DOHH2 (cell line): ENCODE results near the gene EVC.

ENCODE experiments used
- H3F3A ChIP-seq: fragments of 200-600 bp; sonication (generic), shearing (Covaris generic); 2 replicates; pipeline ENCODE4 v1.6.0; 2016; ENCODE audit warnings: antibody characterized with exemption, mild to moderate bottlenecking; ENCODE audit not compliant: control insufficient read depth, insufficient read depth
- H3K27ac ChIP-seq: fragments of 200-600 bp; sonication (generic); 2 replicates; pipeline ENCODE4 v1.5.1; 2014; ENCODE audit warnings: low read depth, mild to moderate bottlenecking, low read length, moderate library complexity
- H3K27me3 ChIP-seq: fragments of 200-600 bp; sonication (generic); 2 replicates; pipeline ENCODE4 v1.6.1; 2014; ENCODE audit warnings: mild to moderate bottlenecking, low read length, mixed read lengths; ENCODE audit not compliant: control insufficient read depth
- H3K36me3 ChIP-seq: fragments of 200-600 bp; sonication (generic); 2 replicates; pipeline ENCODE4 v1.6.1; 2014; ENCODE audit warnings: mild to moderate bottlenecking, low read length, moderate library complexity, mixed read lengths; ENCODE audit not compliant: control insufficient read depth
- H3K4me1 ChIP-seq: fragments of 200-600 bp; sonication (generic); 2 replicates; pipeline ENCODE4 v1.6.1; 2014; ENCODE audit warnings: mild to moderate bottlenecking, low read length, mixed read lengths; ENCODE audit not compliant: control insufficient read depth
- H3K4me2 ChIP-seq: fragments of 200-600 bp; sonication (generic); 2 replicates; pipeline ENCODE4 v1.6.0; 2014; ENCODE audit warnings: mild to moderate bottlenecking, low read length, moderate library complexity
- H3K4me3 ChIP-seq: fragments of 200-600 bp; sonication (generic); 2 replicates; pipeline ENCODE4 v1.5.1; 2014; ENCODE audit warnings: mild to moderate bottlenecking, low read length, mixed read lengths
- H3K79me2 ChIP-seq: fragments of 200-600 bp; sonication (generic); 2 replicates; pipeline ENCODE4 v1.6.1; 2014; ENCODE audit warnings: mild to moderate bottlenecking, low read length, mixed read lengths; ENCODE audit not compliant: control insufficient read depth
- H3K9me2 ChIP-seq: fragments of 200-600 bp; sonication (generic); replicated peaks from 2 replicates; pipeline ENCODE4 v1.6.1; 2014; ENCODE audit warnings: mild to moderate bottlenecking, low read length, mixed read lengths; ENCODE audit not compliant: control insufficient read depth
- H3K9me3 ChIP-seq: fragments of 200-600 bp; sonication (generic); 2 replicates; pipeline ENCODE4 v1.6.1; 2014; ENCODE audit warnings: antibody characterized with exemption, low read length, mixed read lengths; ENCODE audit not compliant: control insufficient read depth, insufficient read depth
- H4K20me1 ChIP-seq: fragments of 200-600 bp; sonication (generic); 2 replicates; pipeline ENCODE4 v1.6.0; 2014; ENCODE audit warnings: low read depth, mild to moderate bottlenecking, antibody characterized with exemption, low read length, moderate library complexity; ENCODE audit not compliant: control insufficient read depth, insufficient read depth
- EZH2phosphoT487 ChIP-seq: fragments of 200-600 bp; sonication (generic); IDR thresholded peaks from 2 replicates; pipeline ENCODE4 v1.6.1; 2017; ENCODE audit warnings: borderline replicate concordance, mild to moderate bottlenecking, antibody characterized with exemption, low read length, moderate library complexity, mixed read lengths
- TF ChIP-seq, protein P1 (sequence below): fragments of 200-600 bp; sonication (generic); IDR thresholded peaks from one replicate; pipeline ENCODE4 v1.5.1; 2014; ENCODE audit warnings: antibody characterized with exemption, mild to moderate bottlenecking, low read depth, low read length; ENCODE audit not compliant: poor library complexity, severe bottlenecking

The EVC gene

DNA sequence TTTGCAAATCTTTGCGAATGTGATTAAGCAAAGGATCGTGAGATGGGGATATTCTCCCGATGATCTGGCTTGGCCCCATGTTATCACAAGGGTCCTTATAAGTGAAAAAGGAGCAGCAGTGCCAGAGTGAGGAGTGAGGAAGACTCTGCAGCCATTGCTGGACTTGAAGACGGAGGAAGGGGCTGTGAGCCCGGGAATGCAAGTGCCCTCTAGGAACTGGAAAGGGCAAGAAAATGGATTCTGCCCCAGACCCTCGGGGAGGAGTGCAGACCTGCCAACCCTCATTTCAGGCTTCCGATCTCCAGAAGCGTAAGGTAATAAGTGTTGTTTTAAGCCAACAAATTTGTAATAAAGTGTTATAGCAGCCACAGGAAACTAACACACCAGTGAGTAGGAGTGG is 76.3 kb downstream of the EVC start:
- Histone ChIP-seq H3K27me3 (no peaks in the 10 kb centered on the region), H3K4me3 (no peak overlapping the region), H3F3A (no peaks in the 10 kb centered on the region), H3K27ac (no peak overlapping the region), H3K36me3 (no peaks in the 10 kb centered on the region), H3K79me2 (no peaks in the 10 kb centered on the region), H3K4me2 (no peak overlapping the region), H4K20me1 (no peaks in the 10 kb centered on the region), H3K4me1 (no peaks in the 10 kb centered on the region), H3K9me2 (no peaks in the 10 kb centered on the region), H3K9me3 (no peaks in the 10 kb centered on the region)
- TF ChIP-seq EZH2phosphoT487 = no peak
- TF ChIP-seq, protein P1, sequence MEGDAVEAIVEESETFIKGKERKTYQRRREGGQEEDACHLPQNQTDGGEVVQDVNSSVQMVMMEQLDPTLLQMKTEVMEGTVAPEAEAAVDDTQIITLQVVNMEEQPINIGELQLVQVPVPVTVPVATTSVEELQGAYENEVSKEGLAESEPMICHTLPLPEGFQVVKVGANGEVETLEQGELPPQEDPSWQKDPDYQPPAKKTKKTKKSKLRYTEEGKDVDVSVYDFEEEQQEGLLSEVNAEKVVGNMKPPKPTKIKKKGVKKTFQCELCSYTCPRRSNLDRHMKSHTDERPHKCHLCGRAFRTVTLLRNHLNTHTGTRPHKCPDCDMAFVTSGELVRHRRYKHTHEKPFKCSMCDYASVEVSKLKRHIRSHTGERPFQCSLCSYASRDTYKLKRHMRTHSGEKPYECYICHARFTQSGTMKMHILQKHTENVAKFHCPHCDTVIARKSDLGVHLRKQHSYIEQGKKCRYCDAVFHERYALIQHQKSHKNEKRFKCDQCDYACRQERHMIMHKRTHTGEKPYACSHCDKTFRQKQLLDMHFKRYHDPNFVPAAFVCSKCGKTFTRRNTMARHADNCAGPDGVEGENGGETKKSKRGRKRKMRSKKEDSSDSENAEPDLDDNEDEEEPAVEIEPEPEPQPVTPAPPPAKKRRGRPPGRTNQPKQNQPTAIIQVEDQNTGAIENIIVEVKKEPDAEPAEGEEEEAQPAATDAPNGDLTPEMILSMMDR = no peak

DNA sequence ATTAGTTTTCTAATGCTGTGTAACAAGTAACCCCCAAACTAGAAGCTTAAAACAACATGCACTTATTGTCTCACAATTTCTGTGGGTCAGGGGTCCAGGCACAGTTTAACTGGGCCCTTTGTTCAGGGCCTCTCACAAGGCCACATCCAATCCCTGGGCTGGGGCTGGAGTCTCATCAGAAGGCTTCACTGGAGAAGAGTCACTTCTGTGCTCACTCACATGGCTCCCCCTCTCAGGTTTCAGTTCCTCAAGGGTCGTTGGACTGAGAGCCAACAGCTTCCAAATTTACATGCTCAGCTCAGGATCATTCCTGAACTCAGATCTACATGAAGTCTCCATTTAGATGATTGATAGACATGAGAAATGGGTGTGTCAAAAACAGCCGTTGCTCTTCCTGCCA is 77.1 kb downstream of the EVC start:
- no peaks in the 10 kb centered on the region for H3K36me3 ChIP-seq
- TF ChIP-seq, protein P1 = no peak
- no peak for TF ChIP-seq EZH2phosphoT487

DNA sequence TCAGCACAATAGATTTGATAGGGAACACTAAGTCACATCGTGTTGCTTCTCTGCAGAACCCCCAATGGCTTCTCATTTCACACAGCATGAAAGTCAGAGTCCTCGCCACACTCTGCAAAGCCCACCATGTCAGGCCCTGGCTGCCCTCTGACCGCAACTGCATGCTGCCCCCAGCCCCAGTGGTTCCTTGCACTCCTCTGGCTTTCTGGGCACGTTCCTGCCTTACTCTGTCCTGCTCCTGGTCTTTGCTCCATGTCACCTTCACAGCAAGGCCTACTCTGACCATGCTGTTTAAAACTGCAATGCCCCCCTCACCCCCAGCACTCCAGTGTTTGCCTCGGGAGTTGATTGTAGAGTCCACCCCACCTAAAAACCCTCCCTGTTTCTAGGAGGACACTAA is 78.1 kb downstream of the EVC start:
- H3K4me2 ChIP-seq = no peak overlapping the region
- H3K27ac ChIP-seq = no peak overlapping the region
- no peaks in the 10 kb centered on the region for H3K79me2 ChIP-seq
- no peaks in the 10 kb centered on the region for H3F3A ChIP-seq
- H3K9me2 ChIP-seq = no peaks in the 10 kb centered on the region
- no peaks in the 10 kb centered on the region for H3K9me3 ChIP-seq
- TF ChIP-seq, protein P1 = no peak
- no peak for TF ChIP-seq EZH2phosphoT487
- H3K4me3 ChIP-seq = no peak overlapping the region
- no peaks in the 10 kb centered on the region for H3K36me3 ChIP-seq
- no peaks in the 10 kb centered on the region for H3K27me3 ChIP-seq
- no peaks in the 10 kb centered on the region for H4K20me1 ChIP-seq
- no peaks in the 10 kb centered on the region for H3K4me1 ChIP-seq

More for the DNA sequence above, 77.1 kb downstream of the EVC start:
- Histone ChIP-seq H3K4me1 (no peaks in the 10 kb centered on the region), H3F3A (no peaks in the 10 kb centered on the region), H3K4me3 (no peak overlapping the region), H3K9me3 (no peaks in the 10 kb centered on the region), H3K4me2 (no peak overlapping the region), H3K79me2 (no peaks in the 10 kb centered on the region), H3K27me3 (no peaks in the 10 kb centered on the region), H3K27ac (no peak overlapping the region), H3K9me2 (no peaks in the 10 kb centered on the region), H4K20me1 (no peaks in the 10 kb centered on the region)

DNA sequence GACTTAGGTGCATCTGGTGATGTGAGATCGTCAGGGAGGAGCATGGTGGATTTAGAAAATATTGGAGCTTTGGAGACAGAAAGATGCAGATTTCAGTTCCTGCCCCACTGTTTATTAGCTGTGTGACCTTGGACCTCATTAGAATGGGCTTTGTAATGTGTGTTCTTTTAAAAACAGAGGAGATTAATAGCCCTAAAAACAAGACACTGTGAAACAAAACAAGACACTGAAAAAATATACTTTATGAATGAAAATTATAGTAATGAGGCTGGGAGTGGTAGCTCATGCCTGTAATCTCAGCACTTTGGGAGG is 79.5 kb downstream of the EVC start:
- Histone ChIP-seq H4K20me1 (no peaks in the 10 kb centered on the region), H3K79me2 (no peaks in the 10 kb centered on the region), H3K9me3 (no peaks in the 10 kb centered on the region), H3K27me3 (no peaks in the 10 kb centered on the region), H3F3A (no peaks in the 10 kb centered on the region), H3K4me2 (no peak overlapping the region), H3K9me2 (no peaks in the 10 kb centered on the region), H3K36me3 (no peaks in the 10 kb centered on the region), H3K4me3 (no peak overlapping the region), H3K27ac (no peak overlapping the region), H3K4me1 (no peaks in the 10 kb centered on the region)
- TF ChIP-seq, protein P1 = no peak
- TF ChIP-seq EZH2phosphoT487 = no peak
